Measurements from ENCODE around the gene MTM1. TPM values are rescaled to one million over a fixed set of nuclear protein-coding genes. Genes with fewer than 3 reads are reported as not detected.

MTM1 gene
- polyA plus RNA-seq, 1 of the 3 experiments (the other 2 are of a cell fraction): 2.7 TPM

DNA sequence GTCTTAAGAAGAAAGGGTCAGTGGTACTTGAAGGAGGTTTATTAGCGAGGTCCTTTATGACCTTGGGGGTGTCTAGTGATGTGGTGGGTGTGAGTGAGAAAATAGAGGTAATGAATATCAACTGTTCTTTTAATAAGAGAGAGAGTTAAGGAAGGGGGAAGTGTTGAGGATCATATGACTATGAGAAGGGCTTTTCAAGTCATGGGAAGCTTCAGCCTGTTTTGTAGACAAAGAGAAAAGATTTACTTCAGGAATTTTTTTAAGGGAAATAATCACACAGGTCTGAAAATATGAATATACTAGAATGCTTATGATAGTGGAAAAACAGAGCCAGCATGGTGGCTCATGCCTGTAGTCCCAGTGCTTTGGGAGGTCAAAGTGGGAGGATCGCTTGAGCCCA is 83.5 kb downstream of the MTM1 start:
- Histone ChIP-seq H3K9me2 (no peaks in the 10 kb centered on the region), H3K4me3 (ENCODE audit: low read depth in 2 of 2, low read length in 1 of 2) (no peak overlapping the region), H3F3A (replicated peaks; ENCODE audit: insufficient read depth) (peaks cover 12% of the 10 kb centered on the region), H3K79me2 (ENCODE audit: insufficient read depth) (no peaks in the 10 kb centered on the region), H3K4me1 (ENCODE audit: control insufficient read depth in 1 of 2, insufficient read depth in 2 of 2, low read depth in 1 of 2, low read length in 1 of 2) (0 out of 4 replicates have a peak, but pooled peaks cover 0 to 5% of the 10 kb centered on the region in 2 experiments), H2AFZ (ENCODE audit: low read depth) (no peak overlapping the region), H3K9me3 (no peaks in the 10 kb centered on the region), H3K36me3 (replicated peaks in 1 of 2; ENCODE audit: control insufficient read depth in 1 of 2, insufficient read depth in 2 of 2, low read length in 1 of 2) (peaks cover 0 to 9% of the 10 kb centered on the region in 2 experiments), H3K27me3 (ENCODE audit: insufficient read depth) (no peaks in the 10 kb centered on the region), H4K20me1 (ENCODE audit: insufficient read depth) (no peaks in the 10 kb centered on the region), H3K27ac (ENCODE audit: low read depth in 2 of 2, low read length in 1 of 2) (no peak overlapping the region), H3K4me2 (no peak overlapping the region), H3K9ac (no peak overlapping the region)
- ChIA-PET POLR2A (no interaction called here), CTCF (no interaction called here)
- 47% methylated on average over 2 of the region's 2 CpGs for WGBS (ENCODE audit: low lambda C conversion rate)
- no peak for DNase-seq
- TF ChIP-seq RAD21 (IDR thresholded peaks at IDR 0.05; ENCODE audit: low read length) (no peak), ZBTB33 (IDR thresholded peaks at IDR 0.05; ENCODE audit: borderline replicate concordance, low read depth) (no peak), IRF3 (IDR thresholded peaks at IDR 0.05; ENCODE audit: low read depth, low read length) (no peak), RFX5 (IDR thresholded peaks at IDR 0.05; ENCODE audit: low read length) (no peak)

- no peaks in the 10 kb centered on the region for H3K9me3 ChIP-seq
- peaks cover 0 to 16% of the 10 kb centered on the region in 2 experiments for H3K36me3 ChIP-seq (replicated peaks in 1 of 2; ENCODE audit: control insufficient read depth in 1 of 2, insufficient read depth in 2 of 2, low read length in 1 of 2)
- no peaks in the 10 kb centered on the region for H3F3A ChIP-seq (replicated peaks; ENCODE audit: insufficient read depth)
- no peaks in the 10 kb centered on the region for H3K79me2 ChIP-seq (ENCODE audit: insufficient read depth)
- H2AFZ ChIP-seq (ENCODE audit: low read depth): no peak overlapping the region
- no peaks in the 10 kb centered on the region for H3K4me1 ChIP-seq (ENCODE audit: control insufficient read depth in 1 of 2, insufficient read depth in 2 of 2, low read depth in 1 of 2, low read length in 1 of 2)
- TF ChIP-seq EZH2phosphoT487 (IDR thresholded peaks at IDR 0.05; ENCODE audit: borderline replicate concordance, low read depth) (no peak), NRF1 (IDR thresholded peaks at IDR 0.05; ENCODE audit: low read depth, low read length) (no peak), NFIC (IDR thresholded peaks at IDR 0.05; ENCODE audit: borderline replicate concordance) (no peak), RAD21 (IDR thresholded peaks at IDR 0.05; ENCODE audit: low read length) (no peak), TCF12 (IDR thresholded peaks at IDR 0.05) (no peak), RFX5 (IDR thresholded peaks at IDR 0.05; ENCODE audit: low read length) (no peak), USF1 (IDR thresholded peaks at IDR 0.05; ENCODE audit: borderline replicate concordance, low read depth) (no peak), FOXJ3 (CRISPR knock-in tag; IDR thresholded peaks at IDR 0.05) (no peak)
- TF ChIP-seq, protein P1, sequence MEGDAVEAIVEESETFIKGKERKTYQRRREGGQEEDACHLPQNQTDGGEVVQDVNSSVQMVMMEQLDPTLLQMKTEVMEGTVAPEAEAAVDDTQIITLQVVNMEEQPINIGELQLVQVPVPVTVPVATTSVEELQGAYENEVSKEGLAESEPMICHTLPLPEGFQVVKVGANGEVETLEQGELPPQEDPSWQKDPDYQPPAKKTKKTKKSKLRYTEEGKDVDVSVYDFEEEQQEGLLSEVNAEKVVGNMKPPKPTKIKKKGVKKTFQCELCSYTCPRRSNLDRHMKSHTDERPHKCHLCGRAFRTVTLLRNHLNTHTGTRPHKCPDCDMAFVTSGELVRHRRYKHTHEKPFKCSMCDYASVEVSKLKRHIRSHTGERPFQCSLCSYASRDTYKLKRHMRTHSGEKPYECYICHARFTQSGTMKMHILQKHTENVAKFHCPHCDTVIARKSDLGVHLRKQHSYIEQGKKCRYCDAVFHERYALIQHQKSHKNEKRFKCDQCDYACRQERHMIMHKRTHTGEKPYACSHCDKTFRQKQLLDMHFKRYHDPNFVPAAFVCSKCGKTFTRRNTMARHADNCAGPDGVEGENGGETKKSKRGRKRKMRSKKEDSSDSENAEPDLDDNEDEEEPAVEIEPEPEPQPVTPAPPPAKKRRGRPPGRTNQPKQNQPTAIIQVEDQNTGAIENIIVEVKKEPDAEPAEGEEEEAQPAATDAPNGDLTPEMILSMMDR (IDR thresholded peaks at IDR 0.05): no peak
- TF ChIP-seq, protein P2, sequence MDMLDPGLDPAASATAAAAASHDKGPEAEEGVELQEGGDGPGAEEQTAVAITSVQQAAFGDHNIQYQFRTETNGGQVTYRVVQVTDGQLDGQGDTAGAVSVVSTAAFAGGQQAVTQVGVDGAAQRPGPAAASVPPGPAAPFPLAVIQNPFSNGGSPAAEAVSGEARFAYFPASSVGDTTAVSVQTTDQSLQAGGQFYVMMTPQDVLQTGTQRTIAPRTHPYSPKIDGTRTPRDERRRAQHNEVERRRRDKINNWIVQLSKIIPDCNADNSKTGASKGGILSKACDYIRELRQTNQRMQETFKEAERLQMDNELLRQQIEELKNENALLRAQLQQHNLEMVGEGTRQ (IDR thresholded peaks at IDR 0.05; ENCODE audit: borderline replicate concordance, low read depth, low read length): no peak
- POLR2A ChIA-PET: no interaction called here
- H4K20me1 ChIP-seq (ENCODE audit: insufficient read depth): no peaks in the 10 kb centered on the region
- H3K4me2 ChIP-seq: no peak overlapping the region
- 65% methylated on average over 2 of the region's 2 CpGs for WGBS (ENCODE audit: low lambda C conversion rate)
- no peaks in the 10 kb centered on the region for H3K9me2 ChIP-seq
- CTCF ChIA-PET: no interaction called here
- no peak overlapping the region for H3K9ac ChIP-seq
- no peak for DNase-seq
- no peak overlapping the region for H3K4me3 ChIP-seq (ENCODE audit: low read depth in 2 of 2, low read length in 1 of 2)
- no peak overlapping the region for H3K27ac ChIP-seq (ENCODE audit: low read depth in 2 of 2, low read length in 1 of 2)
- no peaks in the 10 kb centered on the region for H3K27me3 ChIP-seq (ENCODE audit: insufficient read depth)
These were observed 87.4 kb downstream of the MTM1 start for GRCh38 chrX:150655788-150656187.
